OCI-LY1 (cell line): ENCODE data around the gene HSFX2.
"Not testable (repeated sequence)": the region's sequence is repeated elsewhere in the genome, so short reads cannot be mapped to it uniquely, and the experiment has no call there.

Source experiments
- CTCF ChIP-seq: fragments of 200-600 bp; sonication (generic), shearing (Covaris generic); IDR thresholded peaks from 2 replicates; pipeline ENCODE4 v1.5.1; 2017; ENCODE audit warnings: mild to moderate bottlenecking, antibody characterized with exemption, low read length, moderate library complexity, mixed read lengths
- EZH2 ChIP-seq: fragments of 200-600 bp; sonication (generic), shearing (Covaris generic); IDR thresholded peaks from 2 replicates; pipeline ENCODE4 v1.8.0; 2017; ENCODE audit warnings: borderline replicate concordance, mixed run types, mild to moderate bottlenecking, antibody characterized with exemption, low read length, moderate library complexity, mixed read lengths

- not testable (repeated sequence) for TF ChIP-seq EZH2, CTCF
Measured at GRCh38 chrX:149546962-149547361, 48.2 kb downstream of the HSFX2 start.
